H1 (cell line): ENCODE data around the gene SEC14L3.

ENCODE experiments used
- ASH2L ChIP-seq: fragments of 200-600, 300-600 bp; sonication (generic); IDR thresholded peaks from one replicate; pipeline ENCODE4 v1.7.1; 2017; ENCODE audit warnings: low read length
- BACH1 ChIP-seq: IDR thresholded peaks from 2 replicates; pipeline ENCODE4 v1.6.1; 2012; ENCODE audit warnings: low read length, improper control_type of control experiment
- CBX8 ChIP-seq: fragments of 300-800, 300-1000 bp; sonication (generic); IDR thresholded peaks from 2 replicates; pipeline ENCODE4 v1.7.1; 2016; ENCODE audit warnings: low read depth, low read length, borderline replicate concordance
- CTCF ChIP-seq, 3 experiments: IDR thresholded peaks; 1 replicate in 2 of 3; 2 replicates in 1 of 3; pipeline versions ENCODE4 v1.5.1 to v1.6.1; 2011; ENCODE audit warnings: low read length in 3 of 3, mild to moderate bottlenecking in 3 of 3, inconsistent platforms in 2 of 3, low read depth in 1 of 3, moderate library complexity in 1 of 3; ENCODE audit not compliant: insufficient read depth in 1 of 3; ENCODE audit errors: control extremely low read depth in 1 of 3
- EP300 ChIP-seq, 2 experiments: IDR thresholded peaks; 1 replicate in 1 of 2; 2 replicates in 1 of 2; pipeline ENCODE4 v1.6.1; 2011 to 2012; ENCODE audit warnings: low read depth in 2 of 2, low read length in 2 of 2, mild to moderate bottlenecking in 2 of 2, borderline replicate concordance in 1 of 2, inconsistent platforms in 1 of 2, moderate library complexity in 1 of 2
- FOSL1 ChIP-seq: IDR thresholded peaks from 2 replicates; pipeline ENCODE4 v1.6.1; 2011; ENCODE audit warnings: mild to moderate bottlenecking, low read depth, low read length, moderate library complexity; ENCODE audit not compliant: insufficient read depth
- JUND ChIP-seq: IDR thresholded peaks from 2 replicates; pipeline ENCODE4 v1.6.1; 2011; ENCODE audit warnings: mild to moderate bottlenecking, improper control_type of control experiment, low read length
- MAFK ChIP-seq: IDR thresholded peaks from 2 replicates; pipeline ENCODE4 v1.6.1; 2012; ENCODE audit warnings: low read depth, mild to moderate bottlenecking, improper control_type of control experiment, low read length
- POLR2AphosphoS5 ChIP-seq: IDR thresholded peaks from 2 replicates; pipeline ENCODE4 v1.6.1; 2011; ENCODE audit warnings: low read depth, low read length
- RNF2 ChIP-seq: fragments of 200-900, 300-1000 bp; sonication (generic); IDR thresholded peaks from 2 replicates; pipeline ENCODE4 v1.7.1; 2016; ENCODE audit warnings: borderline replicate concordance, low read depth, mild to moderate bottlenecking, antibody characterized with exemption, low read length; ENCODE audit not compliant: poor library complexity, severe bottlenecking; ENCODE audit errors: missing control alignments
- SAP30 ChIP-seq: fragments of 300-600 bp; sonication (generic); IDR thresholded peaks from 2 replicates; pipeline ENCODE4 v1.7.1; 2012; ENCODE audit warnings: low read length, moderate library complexity, mild to moderate bottlenecking, inconsistent platforms; ENCODE audit not compliant: insufficient read depth, insufficient replicate concordance
- SP1 ChIP-seq: IDR thresholded peaks from 2 replicates; pipeline ENCODE4 v1.6.1; 2011; ENCODE audit warnings: low read depth, low read length

- TF ChIP-seq FOSL1 (no peak), CTCF (IDR thresholded peaks at IDR 0.05; ENCODE audit: control extremely low read depth in 1 of 3, insufficient read depth in 1 of 3, low read depth in 1 of 3, low read length in 3 of 3) (no peak), RNF2 (no peak), MAFK (no peak), EP300 (IDR thresholded peaks at IDR 0.05; ENCODE audit: borderline replicate concordance in 1 of 2, low read depth in 2 of 2, low read length in 2 of 2) (no peak), JUND (no peak), SP1 (no peak), POLR2AphosphoS5 (no peak), ASH2L (no peak), SAP30 (no peak), CBX8 (no peak), BACH1 (no peak)
Observed at GRCh38 chr22:30433227-30433626, 38.6 kb downstream of the SEC14L3 start.
